Measurements from ENCODE around the gene RGS14. TPM values are rescaled to one million over a fixed set of nuclear protein-coding genes. Genes with fewer than 3 reads are reported as not detected.

The RGS14 gene
- total RNA-seq, 4 donors from 2014 or later: 16.5 to 49.6 (median 24.4) TPM

DNA sequence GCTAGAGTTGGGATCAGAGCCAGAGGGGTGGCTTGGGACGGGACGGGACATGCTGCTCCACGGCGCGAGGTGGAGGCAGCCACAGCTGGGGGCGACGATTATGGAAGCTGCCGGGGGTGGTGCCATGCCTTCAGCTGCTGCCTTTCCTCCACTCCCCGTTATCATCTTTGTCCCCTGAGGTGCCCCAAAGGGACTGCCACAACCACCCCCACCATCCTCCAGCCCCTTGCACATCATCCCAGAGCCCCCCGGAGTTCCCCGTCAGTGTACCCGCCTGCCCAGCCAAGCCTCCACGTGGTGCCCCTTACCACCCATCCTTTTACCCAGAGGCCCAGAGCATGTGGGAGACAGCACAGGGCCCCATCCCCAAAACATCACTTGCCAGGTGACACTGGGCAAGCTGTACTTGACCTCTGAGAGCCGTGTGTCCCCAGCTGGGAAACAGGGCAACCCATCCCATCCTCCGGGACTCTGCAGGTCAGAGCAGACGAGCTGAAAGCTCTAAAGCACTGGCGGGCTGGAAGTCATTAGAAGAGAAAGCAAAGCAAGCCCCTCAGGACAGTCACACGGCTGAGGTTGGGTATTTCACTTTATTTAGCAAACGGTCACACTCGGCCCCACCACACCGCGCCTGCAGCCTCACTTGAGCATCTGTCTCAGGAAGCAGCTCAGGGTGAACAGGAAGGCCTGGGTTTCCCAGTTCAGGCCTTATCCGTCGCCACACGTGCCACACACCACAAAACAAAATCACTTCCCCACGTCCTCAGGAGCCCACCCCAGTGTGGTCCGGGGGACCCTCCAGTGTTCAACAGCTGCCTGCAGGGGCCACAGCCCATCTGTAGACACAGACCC lies 26.5 kb upstream of the RGS14 start:
- in situ Hi-C loops (cut with MboI; ENCODE audit: low pct_ligation_motif_present in 1 of 4, low pct_unique_long_range_greater_than_20kb in 1 of 4, low sequenced_read_pairs in 3 of 4): no loop called here

DNA sequence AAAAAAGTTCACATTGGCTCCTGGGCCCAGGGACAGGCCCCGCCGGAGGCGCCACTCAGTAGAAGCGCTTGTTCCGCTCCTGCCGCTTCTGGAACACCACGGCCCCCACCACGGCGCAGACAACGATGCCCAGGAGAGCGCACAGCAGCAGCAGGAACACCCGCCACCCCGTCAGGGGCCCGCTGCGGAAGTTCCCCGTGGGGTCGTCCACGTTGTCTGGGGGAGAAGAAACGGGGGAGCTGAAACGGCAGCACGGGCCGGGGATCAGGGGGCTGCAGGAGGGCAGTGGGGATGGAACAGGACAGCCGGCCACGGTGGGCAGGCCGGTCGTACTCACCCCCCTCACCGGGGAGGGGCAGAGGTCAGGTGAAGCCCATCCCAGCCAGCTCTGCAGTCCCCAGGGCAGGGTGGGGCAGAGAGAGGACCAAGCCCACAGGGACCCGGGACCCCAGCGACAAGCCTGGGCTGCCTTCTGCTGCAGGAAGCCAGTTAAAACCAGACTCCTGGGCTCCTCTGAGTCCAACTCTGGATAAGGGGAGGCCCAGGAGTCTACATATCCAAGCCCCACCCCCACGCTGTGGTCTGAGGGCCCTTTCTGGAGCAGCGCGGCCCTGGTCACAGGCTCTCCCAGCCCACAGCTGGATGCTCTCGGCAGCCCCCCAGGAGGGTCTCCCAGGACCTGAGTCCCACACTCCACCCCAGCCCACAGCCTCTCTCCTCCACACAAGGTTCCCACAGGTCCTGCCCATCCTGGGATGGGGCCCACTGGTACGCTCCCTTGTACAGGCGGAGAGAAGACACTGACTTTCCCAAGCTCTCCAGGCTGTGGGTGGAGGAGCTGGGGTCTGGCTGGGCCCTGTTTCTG lies 25.5 kb upstream of the RGS14 start:
- no peak for DNase-seq
- in situ Hi-C loops (cut with MboI; ENCODE audit: low pct_ligation_motif_present in 1 of 4, low pct_unique_long_range_greater_than_20kb in 1 of 4, low sequenced_read_pairs in 3 of 4): no loop called here
- Histone ChIP-seq H3K4me3 (no peak overlapping the region), H3K27ac (no peak overlapping the region), H3K9me3 (no peaks in the 10 kb centered on the region), H3K27me3 (no peaks in the 10 kb centered on the region), H3K36me3 (peaks cover 0 to 44% (median 18%) of the 10 kb centered on the region in 4 donors), H3K4me1 (no peaks in the 10 kb centered on the region)
- TF ChIP-seq POLR2AphosphoS5 (IDR thresholded peaks at IDR 0.05): no peak
- WGBS, 2 donors (ENCODE audit: low coverage in 1 of 2): 91 to 92% methylated on average over 6 to 33 of the region's 35 CpGs
- intact Hi-C loops (cut with DNase I; ENCODE audit: low total_unique reads): no loop called here

More for the DNA sequence above, 26.5 kb upstream of the RGS14 start:
- H3K9me3 ChIP-seq: no peaks in the 10 kb centered on the region
- no peak overlapping the region for H3K27ac ChIP-seq
- intact Hi-C loops (cut with DNase I; ENCODE audit: low total_unique reads): no loop called here
- H3K27me3 ChIP-seq: no peaks in the 10 kb centered on the region
- WGBS, 2 donors (ENCODE audit: low coverage in 1 of 2): 80 to 81% methylated on average over 3 to 27 of the region's 27 CpGs
- H3K4me1 ChIP-seq: peaks cover 0 to 3% (median 1%) of the 10 kb centered on the region in 4 donors
- no peak for DNase-seq
- H3K36me3 ChIP-seq: peaks cover 0 to 34% (median 13%) of the 10 kb centered on the region in 4 donors
- TF ChIP-seq EP300 (IDR thresholded peaks at IDR 0.05; ENCODE audit: low read depth) (no peak), CTCF (IDR thresholded peaks at IDR 0.05) (no peak)
- H3K4me3 ChIP-seq: no peak overlapping the region

- TF ChIP-seq EP300 (IDR thresholded peaks at IDR 0.05; ENCODE audit: low read depth) (no peak), CTCF (IDR thresholded peaks at IDR 0.05) (no peak), POLR2AphosphoS5 (IDR thresholded peaks at IDR 0.05) (no peak), POLR2A (IDR thresholded peaks at IDR 0.05) (no peak)
- Histone ChIP-seq H3K27ac (no peak overlapping the region), H3K9me3 (no peaks in the 10 kb centered on the region), H3K4me1 (no peaks in the 10 kb centered on the region), H3K36me3 (peaks cover 0 to 46% (median 21%) of the 10 kb centered on the region in 4 donors), H3K27me3 (no peaks in the 10 kb centered on the region), H3K4me3 (no peak overlapping the region)
- whole genome bisulfite sequencing, 2 donors (ENCODE audit: low coverage in 1 of 2): 95% methylated on average over 13 of the region's 13 CpGs; no CpG with 5 or more reads in 1 of the 2 donors
- intact Hi-C loops (cut with DNase I; ENCODE audit: low total_unique reads) (no loop called here), in situ Hi-C loops (cut with MboI; ENCODE audit: low pct_ligation_motif_present in 1 of 4, low pct_unique_long_range_greater_than_20kb in 1 of 4, low sequenced_read_pairs in 3 of 4) (no loop called here)
- no peak for DNase-seq
Measured at GRCh38 chr5:177332896-177333260, 24.8 kb upstream of the RGS14 start.

GRCh38 chr5:177333420-177334154 lies 24.1 kb upstream of the RGS14 start:
- Histone ChIP-seq H3K4me1 (no peaks in the 10 kb centered on the region), H3K36me3 (peaks cover 0 to 46% (median 21%) of the 10 kb centered on the region in 4 donors), H3K4me3 (no peak overlapping the region), H3K9me3 (no peaks in the 10 kb centered on the region), H3K27ac (no peak overlapping the region), H3K27me3 (no peaks in the 10 kb centered on the region)
- DNase-seq: no peak
- intact Hi-C loops (cut with DNase I; ENCODE audit: low total_unique reads): no loop called here
- in situ Hi-C loops (cut with MboI; ENCODE audit: low pct_ligation_motif_present in 1 of 4, low pct_unique_long_range_greater_than_20kb in 1 of 4, low sequenced_read_pairs in 3 of 4): no loop called here
- 92% methylated on average over 16 of the region's 16 CpGs; no CpG with 5 or more reads in 1 of the 2 donors for WGBS, 2 donors (ENCODE audit: low coverage in 1 of 2)
- TF ChIP-seq POLR2AphosphoS5 (IDR thresholded peaks at IDR 0.05): no peak
- TF ChIP-seq CTCF (IDR thresholded peaks at IDR 0.05): no peak
- no peak for TF ChIP-seq EP300 (IDR thresholded peaks at IDR 0.05; ENCODE audit: low read depth)
- no peak for TF ChIP-seq POLR2A (IDR thresholded peaks at IDR 0.05)
